Fibroblast of the aortic adventitia (primary cell): ENCODE results near the gene ARHGAP25. TPM values are rescaled to one million over a fixed set of nuclear protein-coding genes. Genes with fewer than 3 reads are reported as not detected.

Experiments
- DNase-seq: peaks from one replicate; pipeline ENCODE4 v3.0.0-alpha.2; 2010; ENCODE audit warnings: low read depth
- H3K4me3 ChIP-seq: 2 replicates; pipeline ENCODE4 v1.5.1; 2011; ENCODE audit warnings: low read depth, mild to moderate bottlenecking, control low read depth, low read length, moderate library complexity
- CTCF ChIP-seq: IDR thresholded peaks from 2 replicates; pipeline ENCODE4 v1.5.1; 2011; ENCODE audit warnings: mild to moderate bottlenecking, low read length, control low read depth, inconsistent platforms; ENCODE audit not compliant: insufficient read depth
- total RNA-seq: library from RNA; depleted of rRNA; stranded (reverse); fragments of >200 nt; gene quantifications from 2 replicates; pipeline ENCODE4 v1.2.3, GENCODE V29; 2012; ENCODE audit warnings: low replicate concordance

The ARHGAP25 gene
- total RNA-seq, 1 donor = 0.36 TPM

GRCh38 chr2:68764806-68765311 lies 30.2 kb downstream of the ARHGAP25 start:
- DNase-seq = peak; percentile 27
- H3K4me3 ChIP-seq = peak overlapping the region; percentile 29
- no peak for TF ChIP-seq CTCF

- no peak for DNase-seq
- peak; percentile 6 for TF ChIP-seq CTCF
- no peak overlapping the region for H3K4me3 ChIP-seq
These were observed 31.2 kb downstream of the ARHGAP25 start for GRCh38 chr2:68765739-68766375.

DNA sequence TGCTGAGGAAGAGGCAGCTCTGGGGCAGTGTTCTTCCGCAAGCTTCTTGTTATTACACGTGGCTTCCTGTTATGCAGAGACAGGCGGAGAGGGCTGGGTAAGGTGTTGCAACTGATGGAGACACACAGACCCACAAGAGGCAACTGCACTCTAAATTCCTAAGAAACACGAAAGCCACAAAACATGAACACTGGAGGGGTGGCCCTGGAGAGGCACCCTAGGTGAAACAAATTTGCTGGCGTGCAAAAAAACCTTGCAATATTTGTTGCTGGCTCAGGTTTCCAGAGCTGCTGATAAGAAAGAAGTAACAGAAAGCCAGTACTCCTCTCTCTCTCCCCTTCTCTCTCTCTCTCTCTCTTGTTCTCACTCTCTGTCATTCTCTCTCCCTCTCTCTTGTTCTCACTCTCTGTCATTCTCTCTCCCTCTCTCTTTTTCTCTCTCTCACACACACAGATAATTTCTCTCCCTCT lies 31.8 kb downstream of the ARHGAP25 start:
- no peak for TF ChIP-seq CTCF
- no peak overlapping the region for H3K4me3 ChIP-seq
- DNase-seq = no peak

GRCh38 chr2:68767031-68767961 lies 32.7 kb downstream of the ARHGAP25 start:
- H3K4me3 ChIP-seq = no peak overlapping the region
- DNase-seq = no peak
- no peak for TF ChIP-seq CTCF

DNA sequence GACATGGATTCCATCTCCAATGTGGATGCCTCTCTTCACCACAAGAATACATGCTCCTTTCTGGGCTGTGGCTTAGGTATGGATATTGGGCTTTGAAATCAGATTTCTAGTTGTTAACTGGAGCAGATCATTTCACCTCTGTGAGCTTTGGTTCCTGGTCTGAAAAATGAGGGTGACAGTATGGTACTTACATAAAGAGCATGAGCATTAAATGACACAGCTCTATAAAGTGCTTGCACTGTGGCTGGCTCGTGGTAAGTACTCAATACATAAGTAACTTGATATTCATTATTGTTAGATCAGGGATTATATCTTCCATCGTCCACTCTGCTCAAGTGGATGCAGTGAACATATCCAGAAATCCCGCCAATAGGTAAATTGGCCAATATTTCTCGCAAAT lies 33.4 kb downstream of the ARHGAP25 start:
- DNase-seq = no peak
- H3K4me3 ChIP-seq = no peak overlapping the region
- no peak for TF ChIP-seq CTCF

- TF ChIP-seq CTCF = no peak
- H3K4me3 ChIP-seq = no peak overlapping the region
- DNase-seq = no peak
These were observed 33.9 kb downstream of the ARHGAP25 start for GRCh38 chr2:68768461-68768860.
